Spinal cord (tissue), 10 donors: ENCODE results near the gene TLE2. TPM values are rescaled to one million over a fixed set of nuclear protein-coding genes. Genes with fewer than 3 reads are reported as not detected.
A peak's percentile ranks its signal among the peaks of the same experiment; 100 is the strongest.

Experiments
- DNase-seq, 6 donors: peaks; one replicate each; pipeline versions ENCODE4 v3.0.0 to v3.0.0-alpha.2; 2013 to 2015; ENCODE audit warnings: low spot score in 6 of 6, low read depth in 4 of 6
- H3K27ac ChIP-seq: one replicate; pipeline ENCODE4 v1.5.1; 2013; ENCODE audit warnings: low read depth, low read length, control low read depth
- H3K27me3 ChIP-seq: one replicate; pipeline ENCODE4 v1.6.1; 2013; ENCODE audit warnings: low read length; ENCODE audit not compliant: control insufficient read depth, insufficient read depth
- H3K36me3 ChIP-seq: one replicate; pipeline ENCODE4 v1.6.1; 2013; ENCODE audit warnings: low read length; ENCODE audit not compliant: control insufficient read depth, insufficient read depth
- H3K4me1 ChIP-seq: one replicate; pipeline ENCODE4 v1.6.1; 2013; ENCODE audit warnings: low read length; ENCODE audit not compliant: control insufficient read depth, insufficient read depth
- H3K4me3 ChIP-seq: one replicate; pipeline ENCODE4 v1.5.1; 2013; ENCODE audit warnings: low read depth, low read length, control low read depth
- H3K9me3 ChIP-seq: one replicate; pipeline ENCODE4 v1.6.1; 2013; ENCODE audit warnings: low read length; ENCODE audit not compliant: control insufficient read depth, insufficient read depth
- WGBS: methylation state at CpG from one replicate; pipeline ENCODE4 v1.1.5; 2013; ENCODE audit warnings: missing lambda C conversion rate; ENCODE audit not compliant: insufficient coverage; 5-methylcytosine and 5-hydroxymethylcytosine counted together
- polyA plus RNA-seq, 2 donors: library from polyadenylated mRNA; unstranded; fragments of 120-200 nt; gene quantifications; one replicate each; pipeline ENCODE4 v1.2.1, GENCODE V29; 2013; ENCODE audit not compliant: insufficient read length in 2 of 2
- total RNA-seq, 2 donors: library from RNA; depleted of rRNA in 1 of 2; stranded (reverse); fragments of 120-200 nt in 1 of 2; fragments of >200 nt in 1 of 2; gene quantifications; one replicate each; pipeline versions ENCODE4 v1.2.3 to v1.2.4, GENCODE V29; 2013 to 2014
- donor health status: healthy.

TLE2 gene
- total and polyA plus RNA-seq, 4 donors: 14.9 to 101 (median 52.6) TPM

DNA sequence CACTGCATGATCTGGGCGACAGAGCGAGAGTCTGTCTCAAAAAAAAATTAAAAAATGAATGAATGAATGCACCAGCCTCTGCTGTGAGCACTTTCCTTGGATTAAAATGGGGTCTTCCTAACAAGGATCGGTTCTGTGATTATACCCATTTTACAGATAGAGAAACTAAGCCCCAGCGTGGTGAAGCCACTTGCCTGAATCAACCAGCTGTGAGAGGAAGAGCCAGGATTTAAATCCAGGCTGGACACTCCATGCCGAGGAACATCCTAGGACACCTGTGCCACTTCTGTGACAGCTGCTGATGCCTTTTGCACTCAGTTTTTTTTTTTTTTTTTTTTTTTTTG lies 19.1 kb upstream of the TLE2 start:
- Histone ChIP-seq H3K4me1 (peaks cover 22% of the 10 kb centered on the region), H3K27me3 (no peaks in the 10 kb centered on the region), H3K9me3 (no peaks in the 10 kb centered on the region), H3K4me3 (no peak overlapping the region), H3K36me3 (peaks cover 9% of the 10 kb centered on the region), H3K27ac (peak overlapping the region; percentile 7)
- 80% methylated on average over 3 of the region's 5 CpGs for WGBS
- no peak for DNase-seq

DNA sequence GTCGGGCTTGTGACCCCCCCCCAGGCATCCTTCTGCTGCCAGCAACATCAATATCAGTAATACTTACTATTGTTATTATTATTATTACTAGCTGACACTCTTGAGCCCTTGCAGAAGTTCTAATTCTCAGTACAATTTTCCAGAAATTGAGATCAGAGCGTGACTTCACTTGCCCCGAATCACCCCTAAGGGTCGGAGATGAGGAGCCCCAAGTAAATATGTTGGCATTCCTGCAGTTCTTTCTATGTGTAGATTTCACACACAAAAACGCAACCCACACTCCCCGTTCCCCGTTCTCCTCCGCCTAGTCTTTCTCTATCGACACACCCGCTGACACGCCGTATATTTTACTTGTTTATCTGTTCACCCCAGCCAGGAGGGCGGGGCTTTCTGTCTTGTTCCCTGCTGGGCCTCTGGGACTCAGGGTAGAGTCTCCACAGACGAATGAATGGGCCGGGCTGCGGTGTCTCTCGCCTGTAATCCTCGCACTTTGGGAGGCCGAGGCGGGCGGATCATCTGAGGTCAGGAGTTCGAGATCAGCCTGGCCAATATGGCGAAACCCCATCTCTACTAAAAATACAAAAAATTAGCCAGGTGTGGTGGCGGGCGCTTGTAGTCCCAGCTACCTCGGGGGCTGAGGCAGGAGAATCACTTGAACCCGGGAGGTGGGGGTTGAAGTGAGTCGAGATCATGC lies 18.6 kb upstream of the TLE2 start:
- H3K27ac ChIP-seq: peak overlapping the region; percentile 7
- DNase-seq: peak in 2 of 6 donors; percentile 87 to 89

DNA sequence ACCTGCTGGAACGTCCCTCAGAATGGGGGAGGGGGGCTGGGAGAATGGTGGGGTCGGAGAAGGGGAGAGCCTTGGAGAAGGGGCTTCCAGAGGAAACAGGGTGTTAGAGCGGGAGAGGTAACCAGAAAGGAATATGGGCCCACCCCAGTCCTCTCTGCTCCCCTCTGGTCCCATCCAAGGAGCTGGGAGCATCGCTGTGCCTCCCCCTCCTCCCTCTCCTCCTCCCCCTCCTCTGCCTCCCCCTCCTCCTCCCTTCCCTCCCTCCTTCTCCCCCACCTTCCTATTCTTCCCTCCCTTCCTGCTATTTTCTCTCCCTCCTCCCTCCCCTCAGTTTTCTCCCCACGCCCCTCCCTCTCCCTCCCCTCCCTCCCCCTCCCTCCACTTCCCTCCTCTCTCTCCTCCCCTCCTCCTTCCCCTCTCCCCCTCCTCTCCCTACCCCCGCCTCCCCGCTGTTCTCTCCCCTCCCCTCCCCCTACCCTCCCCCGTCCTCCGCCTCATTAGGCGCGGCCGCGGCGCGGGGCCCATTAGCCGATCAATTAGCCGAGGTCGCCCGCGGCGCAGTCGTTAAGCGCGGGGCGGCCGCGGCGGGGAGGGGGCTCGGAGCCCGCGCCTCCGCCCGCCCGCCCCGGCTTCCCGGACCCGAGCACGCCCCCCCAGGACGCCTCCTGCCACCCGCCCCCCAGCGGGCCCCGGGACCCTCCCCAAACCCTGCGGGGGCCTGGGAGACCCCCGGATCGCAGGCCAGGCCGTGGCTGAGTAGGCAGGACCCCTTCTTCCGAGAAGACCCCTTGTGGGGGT lies 17.8 kb upstream of the TLE2 start:
- H3K36me3 ChIP-seq: no peaks in the 10 kb centered on the region
- no peaks in the 10 kb centered on the region for H3K27me3 ChIP-seq
- H3K27ac ChIP-seq: no peak overlapping the region
- peak overlapping the region; percentile 21 for H3K4me3 ChIP-seq
- peaks cover 25% of the 10 kb centered on the region for H3K4me1 ChIP-seq
- H3K9me3 ChIP-seq: no peaks in the 10 kb centered on the region
- under 1% methylated on average over 23 of the region's 47 CpGs for WGBS
- DNase-seq: peak in 3 of 6 donors; percentile 61 to 92 (median 88)

More for the DNA sequence above, 18.6 kb upstream of the TLE2 start:
- Histone ChIP-seq H3K36me3 (peaks cover 5% of the 10 kb centered on the region), H3K27me3 (no peaks in the 10 kb centered on the region), H3K9me3 (no peaks in the 10 kb centered on the region), H3K4me3 (peak overlapping the region; percentile 21), H3K4me1 (peaks cover 22% of the 10 kb centered on the region)
- WGBS: 8% methylated on average over 14 of the region's 28 CpGs

DNA sequence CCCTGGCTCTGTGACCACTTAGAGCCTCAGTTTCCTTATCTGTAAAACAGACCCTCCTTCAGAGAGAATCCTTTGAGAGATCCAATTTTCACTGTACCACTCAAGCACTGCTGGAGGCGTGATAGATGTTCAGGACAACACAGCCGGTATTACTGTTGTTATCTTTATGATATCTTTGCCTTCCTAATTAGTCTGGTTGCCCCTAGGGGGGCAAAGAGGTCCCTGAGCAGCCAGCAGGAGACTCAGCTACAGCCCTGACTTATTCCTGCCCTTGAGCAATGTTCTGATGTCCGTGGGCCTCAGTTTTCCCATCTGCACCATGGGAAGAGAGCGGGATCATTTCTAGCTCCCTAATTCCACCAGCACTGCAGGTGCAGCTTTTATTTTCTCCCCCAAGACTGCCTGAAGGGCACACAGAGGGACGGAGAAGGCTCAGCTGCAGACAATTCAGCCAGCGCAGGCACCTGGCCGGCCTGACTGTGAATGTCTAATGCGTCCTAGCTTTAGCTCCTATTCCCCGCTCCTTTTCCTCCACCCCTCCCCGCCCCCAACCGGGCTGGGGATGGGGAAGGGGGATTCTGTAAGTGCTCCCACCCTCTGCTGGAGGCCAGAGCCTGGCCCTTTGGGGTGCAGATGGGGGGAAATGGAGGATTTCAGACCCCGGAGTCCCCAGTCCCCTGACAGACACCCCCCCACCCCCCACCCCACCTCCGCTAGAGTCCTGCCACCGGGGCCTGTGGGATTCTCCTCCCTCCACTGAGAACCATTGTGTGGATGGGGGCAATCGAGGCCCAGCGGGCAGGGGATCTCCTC lies 17.0 kb upstream of the TLE2 start:
- H3K9me3 ChIP-seq: no peaks in the 10 kb centered on the region
- H3K36me3 ChIP-seq: no peaks in the 10 kb centered on the region
- no peaks in the 10 kb centered on the region for H3K27me3 ChIP-seq
- H3K4me1 ChIP-seq: peaks cover 29% of the 10 kb centered on the region
- 5% methylated on average over 4 of the region's 16 CpGs for WGBS
- no peak overlapping the region for H3K27ac ChIP-seq
- peak in 1 of 6 donors; percentile 45 for DNase-seq
- no peak overlapping the region for H3K4me3 ChIP-seq

DNA sequence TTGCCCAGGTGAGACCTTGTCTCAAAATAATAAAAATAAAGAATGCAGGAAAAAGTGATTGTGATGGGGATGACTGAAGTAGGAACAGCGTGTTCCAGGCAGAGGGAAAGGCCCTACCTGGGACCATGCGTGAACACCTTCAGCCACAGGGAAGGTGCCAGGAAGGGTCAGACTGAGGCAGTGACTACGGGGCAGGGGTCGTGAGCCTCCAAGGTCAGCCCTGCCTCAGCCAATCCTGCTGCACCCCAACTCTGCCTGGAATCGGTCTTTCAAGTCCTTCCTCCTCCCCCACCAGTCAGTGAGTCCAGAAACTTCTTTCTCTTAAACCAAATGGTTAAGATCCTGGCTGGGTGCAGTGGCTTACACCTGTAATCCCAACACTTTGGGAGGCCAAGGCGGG lies 16.1 kb upstream of the TLE2 start:
- no peak overlapping the region for H3K4me3 ChIP-seq
- DNase-seq: no peak
- H3K9me3 ChIP-seq: no peaks in the 10 kb centered on the region
- H3K4me1 ChIP-seq: peaks cover 28% of the 10 kb centered on the region
- no peaks in the 10 kb centered on the region for H3K27me3 ChIP-seq
- 85% methylated on average over 6 of the region's 6 CpGs for WGBS
- no peaks in the 10 kb centered on the region for H3K36me3 ChIP-seq
- no peak overlapping the region for H3K27ac ChIP-seq

DNA sequence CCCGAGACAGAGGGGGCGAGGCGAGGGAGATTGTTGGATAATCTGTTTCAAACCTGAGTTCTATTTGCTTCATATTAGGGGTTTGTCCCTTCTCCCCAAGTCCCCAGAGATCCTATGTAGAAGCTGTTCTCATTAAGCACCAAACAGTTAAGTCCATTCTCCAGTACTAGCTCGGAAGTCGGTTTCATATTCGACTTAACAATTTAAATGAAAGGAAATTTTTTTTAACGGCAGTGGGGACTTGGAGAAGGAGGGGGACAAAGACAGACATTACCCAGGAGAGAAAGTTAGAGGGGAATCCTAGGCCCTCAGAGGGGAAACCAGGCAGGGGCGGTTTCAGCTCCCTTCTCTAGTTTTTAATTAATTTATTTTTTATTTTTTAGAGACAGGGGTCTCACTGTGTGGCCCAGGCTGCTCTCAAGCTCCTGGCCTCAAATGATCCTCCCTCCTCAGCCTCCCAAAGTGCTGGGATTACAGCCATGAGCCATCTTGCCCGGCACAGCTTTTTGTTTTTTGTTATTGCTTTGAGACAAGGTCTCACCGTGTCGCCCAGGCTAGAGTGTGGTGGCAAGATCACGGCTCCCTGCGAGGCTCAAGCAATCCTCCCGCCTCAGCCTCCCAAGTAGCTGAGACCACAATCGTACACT lies 13.7 kb upstream of the TLE2 start:
- 63% methylated on average over 5 of the region's 15 CpGs for WGBS
- H3K4me1 ChIP-seq: peaks cover 32% of the 10 kb centered on the region
- H3K27me3 ChIP-seq: peaks cover 2% of the 10 kb centered on the region
- no peaks in the 10 kb centered on the region for H3K9me3 ChIP-seq
- peak in 1 of 6 donors; percentile 67 for DNase-seq
- no peak overlapping the region for H3K4me3 ChIP-seq
- no peaks in the 10 kb centered on the region for H3K36me3 ChIP-seq
- H3K27ac ChIP-seq: no peak overlapping the region

DNA sequence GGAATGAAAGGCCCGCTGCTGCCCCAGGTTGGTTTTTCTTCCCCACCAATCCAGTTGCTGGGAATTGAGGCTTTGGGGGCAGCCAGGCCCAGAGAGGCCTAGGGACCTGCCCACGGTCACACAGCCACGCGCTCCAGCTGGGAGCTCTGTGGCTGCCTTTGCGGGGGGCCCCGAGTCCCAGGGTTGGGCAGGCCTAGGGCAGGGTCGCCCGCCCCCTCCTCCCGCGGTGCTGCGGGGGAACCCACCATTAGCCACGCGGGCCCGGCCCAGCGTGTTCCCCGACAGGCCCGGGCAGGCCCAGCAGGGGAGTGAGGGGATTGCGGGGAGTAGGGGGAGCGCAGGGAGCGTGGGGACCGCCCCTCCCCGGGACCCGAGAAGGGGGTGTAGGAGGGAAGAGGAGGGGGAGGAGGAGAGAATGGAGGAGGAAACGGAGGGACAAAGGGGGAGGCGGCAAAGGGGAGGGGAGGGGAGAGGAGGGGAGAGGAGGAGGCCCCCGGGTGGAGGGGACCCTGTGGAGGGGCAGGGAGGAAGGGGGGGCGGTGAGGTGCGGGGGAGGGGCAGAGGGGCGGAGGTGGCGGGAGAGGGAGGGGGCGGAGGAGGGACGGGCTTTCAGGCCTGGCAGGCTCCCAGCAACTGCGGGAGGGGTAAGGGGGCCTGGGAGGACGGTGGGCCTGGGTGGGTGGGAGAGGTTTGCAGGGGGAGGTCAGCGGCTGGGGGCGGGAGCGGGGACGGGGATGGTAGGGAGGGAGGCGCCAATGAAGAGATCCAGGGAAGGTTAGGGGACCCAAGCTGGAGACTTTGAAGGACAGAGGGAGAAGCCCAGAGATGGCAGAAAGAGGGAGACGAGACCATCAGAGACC lies 12.9 kb upstream of the TLE2 start:
- WGBS: 7% methylated on average over 26 of the region's 40 CpGs
- Histone ChIP-seq H3K36me3 (no peaks in the 10 kb centered on the region), H3K4me1 (peaks cover 27% of the 10 kb centered on the region), H3K27me3 (peaks cover 2% of the 10 kb centered on the region), H3K27ac (no peak overlapping the region), H3K9me3 (no peaks in the 10 kb centered on the region), H3K4me3 (no peak overlapping the region)
- DNase-seq: peak in 2 of 6 donors; percentile 44 to 55

DNA sequence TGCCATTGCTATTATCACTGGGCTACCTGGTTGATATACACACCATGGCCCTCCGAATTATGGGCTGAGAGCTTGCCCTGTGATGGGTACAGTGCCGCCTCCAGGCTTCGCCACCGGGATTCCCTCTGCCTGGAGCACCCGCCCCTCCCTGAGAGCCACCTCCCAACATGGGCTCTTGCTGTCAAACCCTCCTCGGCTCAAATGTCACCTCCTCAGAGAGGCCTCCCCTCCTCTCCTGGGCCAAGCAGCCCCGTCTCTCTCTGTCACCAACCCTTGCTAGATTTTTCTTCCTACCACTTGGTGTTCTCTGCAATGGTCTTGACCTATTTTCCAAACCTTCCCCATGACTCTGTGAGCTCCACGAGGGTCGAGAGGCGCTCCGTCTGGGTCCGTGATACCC lies 12.2 kb upstream of the TLE2 start:
- no peak overlapping the region for H3K4me3 ChIP-seq
- H3K27me3 ChIP-seq: peaks cover 2% of the 10 kb centered on the region
- H3K4me1 ChIP-seq: peaks cover 28% of the 10 kb centered on the region
- H3K9me3 ChIP-seq: no peaks in the 10 kb centered on the region
- no peak for DNase-seq
- no peaks in the 10 kb centered on the region for H3K36me3 ChIP-seq
- 41% methylated on average over 12 of the region's 12 CpGs for WGBS
- H3K27ac ChIP-seq: no peak overlapping the region
